DMS79 (cell line): Measurements from ENCODE around the gene COL13A1.

Experiments
- DNase-seq: peaks from one replicate; lab custom pipeline; 2025; lab: John Stamatoyannopoulos, UW

The COL13A1 gene

DNA sequence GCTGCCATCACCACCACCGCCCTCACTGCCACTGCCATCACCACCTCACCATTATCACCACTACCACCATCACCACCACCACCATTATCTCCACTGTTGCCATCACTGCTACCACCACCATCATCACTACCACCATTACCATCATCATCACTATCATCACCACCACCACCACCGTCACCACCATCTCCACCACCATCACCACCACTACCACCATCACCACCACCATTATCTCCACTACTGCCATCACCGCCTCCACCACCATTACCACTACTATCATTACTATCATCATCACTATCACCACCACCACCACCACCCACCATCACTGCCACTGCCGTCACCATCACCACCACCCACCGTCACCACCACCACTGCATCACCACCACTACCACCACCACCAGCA is 9.9 kb upstream of the COL13A1 start:
- no peak for DNase-seq

DNA sequence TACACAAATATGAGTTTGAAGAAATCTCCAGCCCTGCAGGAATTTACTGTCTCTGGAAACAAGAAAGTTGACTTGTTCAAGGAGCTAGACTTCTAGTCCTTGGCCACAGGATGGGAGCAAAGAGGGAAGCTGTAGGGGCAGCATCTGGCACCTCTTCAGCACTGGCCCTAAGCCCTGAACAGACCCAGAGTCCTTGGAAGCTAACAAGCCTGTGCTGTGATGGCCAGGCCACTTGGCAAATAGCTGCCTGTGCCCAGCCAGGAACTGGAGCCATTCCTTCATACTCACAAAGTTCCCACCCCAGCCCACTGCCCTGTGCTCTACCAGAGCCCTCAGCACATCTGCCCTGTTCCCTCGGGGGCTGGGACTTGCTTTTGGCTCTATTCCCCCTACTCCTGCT is 9.4 kb upstream of the COL13A1 start:
- no peak for DNase-seq

DNA sequence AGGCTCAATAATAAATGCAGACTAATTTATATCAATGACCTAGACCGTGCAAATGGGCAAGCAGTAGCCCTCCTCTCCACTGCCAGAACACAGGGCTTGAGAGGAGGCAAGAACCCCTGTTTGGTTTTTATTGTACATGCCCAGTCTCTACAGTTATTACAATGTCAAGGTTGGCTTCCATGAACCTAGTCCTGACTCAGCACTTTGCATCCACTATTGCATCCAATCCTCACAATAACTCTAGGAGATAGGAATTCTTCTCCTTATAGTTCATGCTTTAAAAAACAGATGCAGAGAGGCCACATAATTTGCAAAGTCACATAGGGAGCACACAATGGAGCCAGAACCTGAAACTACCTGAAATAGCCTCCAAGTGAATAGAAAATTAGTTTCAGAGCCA is 7.0 kb upstream of the COL13A1 start:
- no peak for DNase-seq

DNA sequence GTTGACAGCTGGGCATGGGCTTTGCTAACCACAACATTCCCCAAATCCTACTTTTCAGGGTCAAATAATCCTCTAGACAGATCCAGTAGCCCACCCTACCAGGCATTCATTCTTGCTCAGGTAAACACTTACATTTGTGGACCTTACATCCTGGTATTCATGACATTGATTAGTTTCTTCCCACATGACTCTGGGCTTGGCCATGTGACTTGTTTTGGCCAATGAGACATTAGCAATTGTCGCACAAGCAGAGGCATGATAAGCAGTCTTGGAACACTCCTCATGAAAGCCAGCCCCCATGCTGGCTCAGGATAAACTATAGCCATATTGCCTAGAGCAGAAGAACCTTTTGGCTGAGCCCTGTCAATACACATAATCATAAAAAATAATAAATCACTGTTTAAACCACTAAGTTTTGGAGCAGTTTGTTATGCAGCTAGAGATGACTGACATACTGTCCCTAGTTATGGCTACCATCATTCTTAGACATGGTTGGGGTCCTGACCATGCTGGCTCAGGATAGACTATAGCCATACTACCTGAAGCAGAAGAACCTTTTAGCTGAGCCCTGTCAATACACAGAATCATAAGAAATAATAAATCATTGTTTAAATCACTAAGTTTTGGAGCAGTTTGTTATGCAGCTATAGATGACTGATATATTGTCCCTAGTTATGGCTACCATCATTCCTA is 6.3 kb upstream of the COL13A1 start:
- no peak for DNase-seq

DNA sequence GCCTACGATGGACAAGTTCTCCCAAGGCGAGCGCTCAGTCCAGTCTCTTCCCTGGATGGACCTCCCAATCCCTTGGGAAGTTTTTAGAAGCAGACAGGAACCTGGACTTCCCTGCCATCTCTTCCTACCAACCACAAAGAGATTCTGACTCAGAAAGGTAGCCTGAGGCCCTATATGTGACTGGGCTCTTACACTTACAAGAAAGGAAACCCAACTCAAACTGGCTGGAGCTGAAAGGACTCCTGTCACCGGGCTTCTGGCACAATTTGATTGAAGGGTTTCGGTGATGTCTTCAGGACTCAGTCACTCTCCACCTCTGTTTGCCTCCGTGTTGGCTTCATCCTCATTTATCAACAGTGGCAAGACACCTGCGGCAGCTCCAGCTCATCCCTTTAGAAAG is 3.7 kb upstream of the COL13A1 start:
- no peak for DNase-seq

DNA sequence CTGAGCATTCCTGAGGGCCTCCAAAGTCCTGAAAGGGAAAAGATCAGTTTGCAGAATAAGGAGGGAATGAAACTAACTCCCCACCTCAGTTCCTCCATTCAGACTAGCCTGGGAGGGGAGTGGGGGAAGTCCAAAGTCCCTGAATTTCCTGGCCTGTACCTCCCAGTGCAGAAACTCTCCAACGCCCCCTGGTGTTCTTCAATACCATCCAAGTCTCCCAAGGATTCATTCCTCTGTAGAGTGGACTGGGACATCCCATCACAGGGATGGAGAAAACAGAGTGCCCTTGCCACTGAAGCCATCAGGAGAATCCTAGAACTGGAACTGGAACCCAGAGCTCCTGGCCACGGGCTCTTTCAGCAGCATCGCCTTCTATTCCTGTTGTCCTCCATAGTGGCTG is 1.6 kb upstream of the COL13A1 start:
- no peak for DNase-seq

DNA sequence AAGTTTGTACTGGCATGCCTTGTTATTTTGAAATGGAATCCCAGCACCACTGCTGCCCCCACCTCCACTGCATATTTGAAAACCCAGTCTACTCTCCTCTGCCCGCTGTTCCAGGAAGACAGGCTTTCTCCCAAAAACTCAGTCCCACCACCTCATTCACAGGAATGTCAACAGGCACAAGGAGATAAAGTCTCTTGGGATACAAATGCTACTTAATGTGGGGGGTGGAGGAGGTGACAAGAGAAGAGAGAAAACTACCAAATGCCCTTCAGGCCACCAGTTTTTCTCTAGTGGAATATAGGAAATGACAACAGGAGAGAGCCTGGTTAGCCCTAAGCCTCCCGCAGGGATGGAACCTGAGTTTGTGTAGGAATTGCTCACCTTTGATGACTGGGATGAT is 1.0 kb upstream of the COL13A1 start:
- DNase-seq: no peak

DNA sequence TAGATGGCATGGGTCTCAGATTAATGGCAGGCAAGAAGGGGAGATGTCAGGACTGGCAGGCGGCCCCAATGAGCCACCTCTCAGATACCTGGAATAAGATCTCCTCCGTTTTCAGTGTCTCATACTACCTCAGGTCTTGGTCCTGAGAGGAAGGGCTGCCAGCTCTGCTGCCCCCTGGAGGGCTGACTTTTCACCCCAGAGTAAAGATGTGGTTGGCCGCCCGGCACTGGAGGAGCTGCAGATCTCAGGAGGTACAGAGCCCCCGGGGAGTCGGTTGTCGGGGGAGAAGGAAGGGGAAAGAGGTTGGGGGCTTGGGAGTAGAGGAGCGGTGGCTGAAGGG is 642 bp upstream of the COL13A1 start:
- DNase-seq: no peak

DNA sequence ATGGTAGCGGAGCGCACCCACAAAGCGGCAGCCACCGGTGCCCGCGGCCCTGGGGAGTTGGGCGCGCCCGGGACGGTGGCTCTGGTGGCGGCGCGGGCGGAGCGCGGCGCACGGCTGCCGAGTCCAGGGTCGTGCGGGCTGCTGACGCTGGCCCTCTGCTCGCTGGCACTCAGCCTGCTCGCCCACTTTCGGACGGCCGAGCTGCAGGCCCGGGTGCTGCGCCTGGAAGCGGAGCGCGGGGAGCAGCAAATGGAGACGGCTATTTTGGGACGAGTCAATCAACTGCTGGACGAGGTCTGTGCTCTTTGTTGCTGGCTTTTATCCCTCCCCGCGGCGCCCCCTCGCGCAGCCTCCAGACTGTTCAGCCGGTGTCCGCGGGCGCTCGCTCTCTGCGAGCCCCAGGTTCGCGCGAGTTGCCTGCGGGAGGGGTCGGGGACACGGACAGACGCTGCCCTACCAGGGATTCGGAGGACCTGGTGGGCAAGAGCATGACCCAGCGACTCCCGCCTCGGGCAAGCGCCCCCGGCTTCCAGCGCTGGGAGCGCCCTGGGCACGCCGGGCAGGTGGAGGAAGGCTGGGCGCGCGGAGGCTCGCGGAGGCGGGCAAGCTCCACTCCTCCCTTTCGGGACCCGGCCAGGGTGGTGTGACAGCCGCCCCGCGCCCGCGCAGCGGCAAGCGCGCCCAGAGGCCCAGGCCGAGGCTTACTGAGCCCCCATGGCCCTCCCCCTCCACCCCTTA is 887 bp downstream of the COL13A1 start:
- no peak for DNase-seq

DNA sequence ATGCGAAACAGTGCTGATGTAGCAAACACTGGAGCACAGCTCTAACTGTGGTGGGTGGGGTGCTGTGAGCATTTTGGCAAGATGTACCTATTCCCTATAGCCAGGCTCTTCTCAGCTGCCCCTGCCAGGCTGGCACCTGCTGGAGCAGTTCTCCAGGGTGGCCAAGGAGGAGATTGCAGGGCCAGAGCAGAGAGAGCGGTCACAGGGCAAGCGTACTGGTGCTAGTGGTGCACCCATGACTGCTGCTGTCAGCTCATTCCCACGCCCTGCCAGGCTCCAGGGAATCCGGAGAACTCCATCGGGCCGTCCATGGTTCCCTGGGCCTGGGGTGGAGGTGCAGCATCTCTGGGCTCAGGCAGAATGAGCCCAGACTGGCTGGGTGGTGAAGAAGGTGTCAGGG is 2.1 kb downstream of the COL13A1 start:
- no peak for DNase-seq

DNA sequence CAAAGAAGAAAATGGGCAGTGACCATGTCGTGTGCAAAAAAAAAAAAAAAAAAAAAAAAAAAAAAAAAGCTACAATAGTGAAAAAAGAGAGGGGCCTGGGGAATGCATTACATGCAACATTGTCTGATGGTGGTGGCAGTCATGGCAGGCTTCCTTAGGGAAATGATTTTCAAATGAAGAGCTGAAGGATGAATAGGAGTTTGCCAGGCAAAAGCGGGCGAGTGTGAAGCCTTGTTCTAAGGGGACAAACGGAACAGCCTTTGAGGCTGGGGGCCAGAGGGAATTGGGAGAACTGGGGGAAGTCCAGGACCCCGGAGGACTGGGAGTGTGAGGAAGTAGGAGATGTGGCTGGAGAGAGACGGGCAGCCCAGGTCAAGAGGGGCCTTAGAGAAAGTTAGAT is 3.1 kb downstream of the COL13A1 start:
- DNase-seq: no peak

DNA sequence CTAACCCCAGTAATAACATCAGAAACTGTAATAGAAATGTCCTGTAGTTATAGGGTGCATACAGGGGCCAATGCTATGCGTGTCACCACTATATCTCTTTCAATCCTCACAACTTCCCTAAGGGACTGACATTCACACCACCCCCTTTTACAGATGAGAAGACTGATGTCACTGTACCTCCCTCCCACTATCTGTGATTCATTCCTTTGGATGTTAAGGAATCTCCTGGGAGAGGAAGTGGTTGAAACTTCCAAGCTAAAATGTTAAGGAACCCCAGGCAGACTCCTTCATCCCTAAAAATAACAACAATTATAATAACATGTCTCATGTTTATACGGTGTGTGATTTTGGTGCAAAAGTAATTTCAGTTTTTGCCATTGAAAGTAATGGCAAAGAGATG is 5.4 kb downstream of the COL13A1 start:
- no peak for DNase-seq

DNA sequence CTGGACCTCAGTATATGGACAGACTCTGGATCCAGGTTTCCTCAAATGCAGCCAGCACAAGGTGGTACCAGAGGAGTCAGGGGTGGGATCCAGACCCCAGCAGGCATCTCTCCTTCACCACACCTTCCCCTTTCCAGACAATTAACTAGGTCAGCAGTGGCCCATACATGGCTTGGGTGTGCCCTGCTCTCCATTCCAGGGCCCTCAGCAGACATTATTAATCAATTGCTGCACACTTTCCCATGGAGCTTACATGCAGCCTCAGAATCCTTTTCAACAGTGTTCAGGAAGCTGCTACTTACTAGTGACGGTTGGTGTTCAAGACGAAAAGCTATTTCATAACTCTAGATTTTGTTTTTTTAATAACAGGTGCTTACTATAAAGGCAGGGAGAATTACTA is 6.0 kb downstream of the COL13A1 start:
- no peak for DNase-seq

DNA sequence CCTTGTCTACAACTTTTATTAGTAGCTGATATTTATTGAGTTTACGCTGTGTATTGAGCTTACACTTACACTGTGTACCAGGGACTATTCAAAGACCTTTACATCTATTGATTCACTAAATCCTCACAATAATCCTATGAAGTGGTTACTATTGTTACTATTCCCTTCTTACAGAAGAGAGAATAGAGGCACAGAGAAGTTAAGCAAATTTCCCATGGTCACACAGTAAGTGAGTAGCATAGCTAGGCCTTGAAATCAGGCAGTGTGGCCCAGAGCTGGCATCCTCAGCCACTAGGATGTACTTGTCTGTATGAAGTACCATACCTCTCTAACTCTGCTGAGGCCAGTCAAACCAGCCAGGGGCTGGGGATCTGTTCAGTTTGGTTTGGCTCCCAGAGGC is 7.6 kb downstream of the COL13A1 start:
- DNase-seq: no peak

DNA sequence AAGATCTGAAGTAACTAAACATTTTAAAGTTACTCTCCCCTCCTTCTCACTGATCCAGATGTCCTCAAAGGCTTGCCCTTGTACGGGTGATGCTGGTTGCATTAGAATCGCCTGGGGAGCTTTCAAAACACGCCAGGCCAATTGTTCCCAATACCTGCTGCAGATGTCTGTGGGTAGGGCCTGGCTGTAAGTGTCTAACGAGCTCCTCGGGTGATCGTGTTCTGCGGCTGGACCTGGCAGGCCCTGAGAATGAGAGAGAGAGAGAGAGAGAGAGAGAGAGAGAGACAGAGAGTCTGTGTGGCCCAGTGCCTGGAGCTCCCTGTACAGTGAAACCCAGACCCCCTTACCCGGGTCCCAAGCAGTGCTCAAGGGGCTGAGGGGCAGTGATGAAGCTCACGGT is 8.4 kb downstream of the COL13A1 start:
- DNase-seq: no peak

DNA sequence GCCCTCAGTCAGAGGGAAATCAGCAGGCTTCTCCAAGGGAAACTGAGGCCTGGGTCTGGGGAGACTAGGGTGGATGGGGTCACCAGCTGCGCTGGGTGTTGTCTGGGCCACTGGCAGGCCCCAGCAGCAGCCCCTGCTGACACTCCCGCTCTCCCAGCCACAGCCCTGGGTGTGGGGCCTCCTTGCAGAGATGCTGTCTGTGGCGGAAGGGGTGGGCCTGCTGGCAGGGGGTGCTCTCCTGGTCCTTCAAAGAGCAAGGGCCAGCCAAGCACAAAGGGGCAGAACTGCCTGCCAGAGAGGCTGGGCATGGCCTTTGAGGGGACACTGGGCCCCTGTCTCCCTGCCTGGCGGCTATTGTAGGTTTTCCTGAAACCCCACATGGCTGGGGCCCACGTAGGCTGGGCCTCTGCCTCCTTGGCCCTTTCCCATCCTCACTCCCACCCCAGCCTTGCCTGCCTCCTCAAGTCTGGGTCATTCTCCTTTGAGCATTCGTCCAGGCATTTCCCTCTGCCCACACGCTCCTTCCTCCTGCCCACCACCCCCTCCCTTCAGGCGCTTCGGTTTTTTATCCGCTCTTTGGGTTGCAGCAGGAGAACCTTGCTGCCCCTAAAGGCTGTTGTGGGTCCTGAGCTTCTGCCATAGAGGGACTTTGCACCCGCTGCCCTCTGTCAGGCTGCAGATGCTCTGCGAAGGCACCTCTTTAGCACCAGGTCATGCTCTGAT is 9.1 kb downstream of the COL13A1 start:
- DNase-seq: no peak

DNA sequence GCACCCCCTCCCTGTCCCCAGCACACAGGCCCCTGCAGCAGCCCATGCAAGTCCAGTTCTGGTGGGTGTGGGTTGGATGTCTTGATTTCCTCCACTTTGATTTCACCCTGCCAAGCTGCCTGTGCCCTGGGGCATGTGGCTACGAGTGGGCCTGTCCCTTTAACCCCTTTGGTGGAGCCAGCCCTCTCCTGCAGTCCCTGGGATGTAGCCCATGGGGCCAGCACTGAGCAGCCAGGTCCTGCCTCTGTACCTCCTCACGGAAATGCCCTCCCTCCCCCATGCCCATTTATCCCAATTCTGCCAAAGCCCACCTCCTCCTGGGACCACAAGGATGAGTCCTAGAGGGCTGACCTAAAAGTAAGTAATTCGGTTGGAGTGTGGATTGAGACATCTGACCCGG is 11.9 kb downstream of the COL13A1 start:
- DNase-seq: no peak

DNA sequence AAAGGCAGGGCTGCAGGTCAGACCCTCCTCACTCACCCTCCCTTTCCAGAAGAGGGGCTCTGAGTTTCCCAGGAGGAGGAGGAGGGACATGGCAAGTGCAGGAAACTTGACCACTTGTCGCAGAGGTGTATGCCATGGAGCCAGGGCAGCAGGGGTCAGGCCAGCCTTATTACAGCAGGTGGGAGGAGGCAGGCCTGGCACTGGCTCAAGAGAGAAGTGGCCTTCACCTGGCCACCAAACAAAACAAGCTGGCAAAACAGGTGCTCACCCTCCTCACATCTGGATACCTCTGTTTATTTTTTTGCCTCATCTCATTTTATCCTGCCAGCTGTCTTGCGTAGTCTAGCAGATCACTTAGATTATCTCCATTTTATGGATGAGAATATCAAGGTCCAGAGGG is 12.5 kb downstream of the COL13A1 start:
- DNase-seq: no peak

DNA sequence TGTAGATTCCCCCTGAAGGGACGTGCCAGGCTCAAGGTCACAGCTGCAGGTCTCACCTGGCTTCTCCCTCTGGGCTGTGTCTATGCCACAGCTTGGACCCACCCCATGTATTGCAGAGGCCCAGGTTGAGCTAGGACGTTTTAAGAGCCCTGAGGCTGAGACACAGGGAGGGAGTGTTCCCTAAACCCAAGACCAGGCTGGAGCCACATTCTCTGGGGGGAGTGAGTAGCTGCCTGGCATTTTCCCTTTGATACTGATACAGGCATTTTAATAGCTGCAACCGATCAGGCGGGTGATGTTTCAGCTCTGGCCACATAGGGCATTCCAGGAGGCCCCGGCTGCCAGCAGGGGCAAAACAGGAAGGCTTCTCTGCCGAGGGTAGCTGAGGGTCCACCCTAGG is 13.4 kb downstream of the COL13A1 start:
- DNase-seq: no peak

DNA sequence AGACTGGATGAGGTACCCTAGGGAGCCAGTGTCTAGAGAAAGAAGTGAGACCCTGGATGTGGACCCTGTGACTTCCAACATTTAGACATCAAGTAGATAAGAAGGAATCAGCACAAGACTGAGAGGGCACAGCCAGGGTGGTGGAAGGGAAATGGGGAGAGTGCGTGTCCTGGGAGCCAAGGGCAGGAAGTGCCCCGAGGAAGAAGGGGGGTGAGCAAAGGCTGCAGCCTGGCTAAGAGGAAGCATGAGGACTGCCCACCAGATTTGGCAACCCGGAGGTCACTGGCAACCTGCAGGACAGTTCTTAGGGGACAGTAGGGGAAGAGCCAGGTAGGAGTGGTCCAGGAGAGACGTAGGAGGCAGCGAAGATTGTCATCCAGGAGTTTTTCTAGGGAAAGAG is 14.8 kb downstream of the COL13A1 start:
- no peak for DNase-seq

DNA sequence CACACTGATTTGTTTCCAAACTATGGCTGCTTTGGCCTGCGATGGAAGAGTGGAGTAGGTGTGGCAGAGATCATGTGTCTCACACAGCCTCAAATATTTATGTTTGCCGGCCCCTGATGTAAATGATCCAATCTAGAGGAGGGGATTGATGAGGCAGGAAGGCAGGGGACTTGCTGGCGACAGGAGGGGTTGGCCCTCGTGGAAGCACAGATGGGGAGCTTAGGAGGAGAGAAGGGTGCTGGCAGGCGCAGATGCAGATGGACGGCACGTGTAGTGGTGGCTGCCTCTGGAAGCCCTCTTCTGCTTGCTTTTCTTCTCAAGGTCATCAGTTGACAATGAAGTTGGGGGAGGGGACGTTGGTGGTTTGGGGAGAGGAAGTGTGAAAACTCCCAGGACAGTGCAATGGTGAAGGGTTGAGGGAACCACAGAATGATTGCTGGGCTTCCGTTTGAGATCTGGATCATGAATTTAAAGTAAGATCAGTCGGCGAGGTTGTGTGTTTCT is 15.4 kb downstream of the COL13A1 start:
- no peak for DNase-seq

DNA sequence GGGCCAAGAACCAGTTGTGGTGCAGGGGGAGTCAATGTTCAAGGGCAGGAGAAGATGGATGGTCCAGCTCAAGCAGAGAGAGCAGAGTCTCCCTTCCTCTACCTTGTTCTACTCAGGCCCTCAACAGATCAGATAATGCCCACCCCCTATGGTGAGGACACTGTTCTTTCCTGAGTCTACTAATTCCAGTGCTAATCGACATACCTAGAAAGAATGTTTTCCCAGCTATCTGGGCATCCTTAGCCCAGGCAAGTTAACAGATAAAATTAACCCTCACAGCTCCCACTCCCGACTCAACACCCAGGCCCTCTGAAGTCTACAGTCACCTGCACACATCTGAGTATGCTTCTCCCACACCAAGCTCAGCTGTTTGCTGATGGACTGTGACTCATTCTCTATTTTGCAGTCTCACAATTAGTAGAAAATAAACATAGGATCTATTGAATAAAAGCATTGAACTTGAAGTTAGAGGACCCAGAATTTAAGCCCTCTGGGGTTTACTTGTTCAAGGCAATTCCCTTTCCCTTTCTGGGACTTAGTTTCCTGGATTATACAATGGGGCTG is 17.1 kb downstream of the COL13A1 start:
- no peak for DNase-seq
